GM19035 (cell line): ENCODE measurements around the gene ZNHIT6.
A peak's percentile ranks its signal among the peaks of the same experiment; 100 is the strongest.
"Not testable (repeated sequence)": the region's sequence is repeated elsewhere in the genome, so short reads cannot be mapped to it uniquely, and the experiment has no call there.

ENCODE experiments used
- ATAC-seq: cut with Tn5 transposase; IDR thresholded peaks from one replicate; pipeline ENCODE4 v1.9.1; 2021; ENCODE audit not compliant: unreplicated experiment

ZNHIT6 gene

GRCh38 chr1:85707990-85708828 lies at the start of gene ZNHIT6:
Gene ZNHIT6 (minus strand): TSS chr1:85708433. CDS start chr1:85708284, 149 bp downstream.
- peak; percentile 87 for ATAC-seq

GRCh38 chr1:85756864-85757263 lies 48.6 kb upstream of the ZNHIT6 start:
- no peak for ATAC-seq

GRCh38 chr1:85748120-85748519 lies 39.9 kb upstream of the ZNHIT6 start:
- ATAC-seq, result no peak

GRCh38 chr1:85746777-85747176 lies 38.5 kb upstream of the ZNHIT6 start:
- ATAC-seq, result no peak

GRCh38 chr1:85743814-85744213 lies 35.6 kb upstream of the ZNHIT6 start:
- ATAC-seq, result no peak

GRCh38 chr1:85734931-85735330 lies 26.7 kb upstream of the ZNHIT6 start:
- ATAC-seq, result no peak

- ATAC-seq, result no peak
Measured at GRCh38 chr1:85718678-85719340, 10.6 kb upstream of the ZNHIT6 start.

GRCh38 chr1:85714418-85715114 lies 6.3 kb upstream of the ZNHIT6 start:
- not testable (repeated sequence) for ATAC-seq

- ATAC-seq, result no peak
Measured at GRCh38 chr1:85708829-85709227, 595 bp upstream of the ZNHIT6 start.

- no peak for ATAC-seq
Measured at GRCh38 chr1:85707267-85707989, 805 bp downstream of the ZNHIT6 start.

- no peak for ATAC-seq
Measured at GRCh38 chr1:85705940-85706339, 2.3 kb downstream of the ZNHIT6 start.

GRCh38 chr1:85700422-85700821 lies 7.8 kb downstream of the ZNHIT6 start:
- ATAC-seq, result no peak

GRCh38 chr1:85697895-85698294 lies 10.3 kb downstream of the ZNHIT6 start:
- ATAC-seq, result no peak

GRCh38 chr1:85692730-85693314 lies 15.4 kb downstream of the ZNHIT6 start:
- no peak for ATAC-seq

- no peak for ATAC-seq
Measured at GRCh38 chr1:85689775-85690404, 18.3 kb downstream of the ZNHIT6 start.

- ATAC-seq, result no peak
Measured at GRCh38 chr1:85683292-85684025, 24.8 kb downstream of the ZNHIT6 start.

- no peak for ATAC-seq
Measured at GRCh38 chr1:85681087-85681486, 27.1 kb downstream of the ZNHIT6 start.

GRCh38 chr1:85678193-85678592 lies 30.0 kb downstream of the ZNHIT6 start:
- no peak for ATAC-seq

GRCh38 chr1:85677656-85678055 lies 30.6 kb downstream of the ZNHIT6 start:
- ATAC-seq, result no peak
